HL-60 (cell line): ENCODE data around the gene MACROD2.

Experiments used
- DNase-seq, 2 experiments: peaks; one replicate each; pipeline ENCODE4 v3.0.0-alpha.2; 2010 to 2020; ENCODE audit warnings: low read depth in 1 of 2, low spot score in 1 of 2
- H3K27ac ChIP-seq: fragments of 250-450 bp; sonication (Bioruptor Pico); replicated peaks from 2 replicates; pipeline ENCODE4 v1.5.1; 2020; ENCODE audit warnings: mild to moderate bottlenecking, moderate library complexity
- H3K27me3 ChIP-seq: fragments of 250-450 bp; sonication (Bioruptor Pico); 2 replicates; pipeline ENCODE4 v1.5.1; 2021; ENCODE audit warnings: mild to moderate bottlenecking, moderate library complexity; ENCODE audit not compliant: insufficient read depth, poor library complexity, severe bottlenecking
- H3K4me3 ChIP-seq: replicated peaks from 2 replicates; pipeline ENCODE4 v1.5.1; 2011; ENCODE audit warnings: mild to moderate bottlenecking, control low read depth, low read length; ENCODE audit not compliant: insufficient read depth
- CTCF ChIP-seq: IDR thresholded peaks from one replicate; pipeline ENCODE4 v1.5.1; 2011; ENCODE audit warnings: low read length, control low read depth, inconsistent platforms; ENCODE audit not compliant: insufficient read depth
- GABPA ChIP-seq: IDR thresholded peaks from 2 replicates; pipeline ENCODE4 v1.6.1; 2012; ENCODE audit warnings: low read depth
- POLR2AphosphoS5 ChIP-seq: IDR thresholded peaks from 2 replicates; pipeline ENCODE4 v1.6.1; 2012; ENCODE audit warnings: low read depth
- REST ChIP-seq: IDR thresholded peaks from 2 replicates; pipeline ENCODE4 v1.6.1; 2012; ENCODE audit warnings: low read depth; ENCODE audit not compliant: insufficient replicate concordance
- SPI1 ChIP-seq: IDR thresholded peaks from 2 replicates; pipeline ENCODE4 v1.6.1; 2012; ENCODE audit warnings: low read depth, mild to moderate bottlenecking, borderline replicate concordance

MACROD2 gene

GRCh38 chr20:14984768-14985622 lies 989.7 kb downstream of the MACROD2 start:
- no peak for TF ChIP-seq CTCF
- no peak for TF ChIP-seq POLR2AphosphoS5
- no peak for TF ChIP-seq GABPA
- TF ChIP-seq SPI1 = no peak
- no peak for TF ChIP-seq REST
- no peak for DNase-seq
- H3K27ac ChIP-seq = no peak overlapping the region

GRCh38 chr20:14986026-14986655 lies 990.8 kb downstream of the MACROD2 start:
- H3K27ac ChIP-seq = no peak overlapping the region
- TF ChIP-seq SPI1 = no peak
- TF ChIP-seq CTCF = no peak
- TF ChIP-seq REST = no peak
- no peak for TF ChIP-seq GABPA
- TF ChIP-seq POLR2AphosphoS5 = no peak
- DNase-seq = no peak
- no peak overlapping the region for H3K4me3 ChIP-seq
- H3K27me3 ChIP-seq = no peaks in the 10 kb centered on the region

More at GRCh38 chr20:14984768-14985622, 989.7 kb downstream of the MACROD2 start:
- Histone ChIP-seq H3K4me3 (no peak overlapping the region), H3K27me3 (no peaks in the 10 kb centered on the region)

- Histone ChIP-seq H3K27ac (no peak overlapping the region), H3K4me3 (no peak overlapping the region), H3K27me3 (no peaks in the 10 kb centered on the region)
- TF ChIP-seq POLR2AphosphoS5 (no peak), SPI1 (no peak), GABPA (no peak), REST (no peak)
- DNase-seq = no peak
These were observed 991.3 kb downstream of the MACROD2 start for GRCh38 chr20:14986656-14987055.
